ENCODE data around the gene RPL31. TPM values are rescaled to one million over a fixed set of nuclear protein-coding genes. Genes with fewer than 3 reads are reported as not detected.

RPL31 gene
- total RNA-seq, 1 donor from 2014 or later, result 479 TPM

DNA sequence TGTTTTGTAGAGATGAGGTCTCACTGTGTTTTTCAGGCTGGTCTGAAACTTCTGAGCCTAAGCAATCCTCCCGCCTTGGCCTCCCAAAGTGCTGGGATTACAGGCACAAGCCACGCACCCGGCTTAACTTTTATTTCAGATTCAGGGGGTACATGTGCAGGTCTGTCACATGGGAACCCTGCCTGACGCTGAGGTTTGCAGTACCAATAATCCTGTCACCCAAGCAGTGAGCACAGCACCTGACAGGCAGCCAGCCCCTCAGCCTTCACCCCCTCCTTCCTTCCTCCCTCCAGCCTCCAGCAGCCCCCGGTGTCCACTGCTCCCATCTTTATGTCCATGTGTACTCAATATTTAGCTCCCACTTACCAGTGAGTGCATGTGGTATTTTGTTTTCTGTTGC lies 46.0 kb upstream of the RPL31 start:
- Histone ChIP-seq H3K4me3 (no peak overlapping the region), H3K9me3 (no peaks in the 10 kb centered on the region), H3K4me1 (peaks cover 0 to 8% of the 10 kb centered on the region in 2 donors), H3K36me3 (no peaks in the 10 kb centered on the region), H3K27ac (no peak overlapping the region), H3K27me3 (no peaks in the 10 kb centered on the region)
- intact Hi-C loops (cut with DNase I), result no loop called here
- no peak for DNase-seq (ENCODE audit: low spot score in 2 of 2)
- TF ChIP-seq, protein P1, sequence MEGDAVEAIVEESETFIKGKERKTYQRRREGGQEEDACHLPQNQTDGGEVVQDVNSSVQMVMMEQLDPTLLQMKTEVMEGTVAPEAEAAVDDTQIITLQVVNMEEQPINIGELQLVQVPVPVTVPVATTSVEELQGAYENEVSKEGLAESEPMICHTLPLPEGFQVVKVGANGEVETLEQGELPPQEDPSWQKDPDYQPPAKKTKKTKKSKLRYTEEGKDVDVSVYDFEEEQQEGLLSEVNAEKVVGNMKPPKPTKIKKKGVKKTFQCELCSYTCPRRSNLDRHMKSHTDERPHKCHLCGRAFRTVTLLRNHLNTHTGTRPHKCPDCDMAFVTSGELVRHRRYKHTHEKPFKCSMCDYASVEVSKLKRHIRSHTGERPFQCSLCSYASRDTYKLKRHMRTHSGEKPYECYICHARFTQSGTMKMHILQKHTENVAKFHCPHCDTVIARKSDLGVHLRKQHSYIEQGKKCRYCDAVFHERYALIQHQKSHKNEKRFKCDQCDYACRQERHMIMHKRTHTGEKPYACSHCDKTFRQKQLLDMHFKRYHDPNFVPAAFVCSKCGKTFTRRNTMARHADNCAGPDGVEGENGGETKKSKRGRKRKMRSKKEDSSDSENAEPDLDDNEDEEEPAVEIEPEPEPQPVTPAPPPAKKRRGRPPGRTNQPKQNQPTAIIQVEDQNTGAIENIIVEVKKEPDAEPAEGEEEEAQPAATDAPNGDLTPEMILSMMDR (IDR thresholded peaks at IDR 0.05), result no peak

DNA sequence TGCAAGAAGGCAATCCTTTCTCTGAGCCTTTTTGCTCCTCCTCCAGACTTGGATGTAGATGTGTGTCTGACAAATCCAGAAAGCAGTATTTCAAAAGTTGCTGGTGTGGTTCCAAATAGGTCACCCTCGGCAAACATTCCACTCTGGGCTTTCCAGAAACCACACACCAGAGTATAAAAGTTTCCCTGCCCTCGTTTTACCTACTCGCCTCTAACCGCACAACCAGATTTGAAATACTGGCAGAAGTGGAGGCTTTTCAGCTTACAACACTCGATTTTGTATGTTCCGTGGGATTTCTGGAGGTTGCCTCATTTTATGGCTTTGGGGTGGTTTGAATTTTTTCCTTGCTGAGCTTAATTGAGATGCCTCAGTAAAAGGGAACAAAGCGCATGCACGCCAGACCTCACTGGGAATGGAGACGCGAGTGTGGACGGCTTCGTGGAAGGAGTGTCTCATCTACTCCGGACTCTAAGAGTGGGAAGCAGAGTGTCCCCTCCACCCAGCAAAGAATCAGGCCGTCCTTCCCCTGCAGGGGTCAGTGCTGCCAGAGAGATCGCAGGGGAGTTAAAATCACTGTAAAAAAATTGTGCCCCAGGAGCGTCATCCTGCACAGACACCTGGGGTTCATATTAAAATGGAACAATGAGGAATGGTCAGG lies 44.0 kb upstream of the RPL31 start:
- Histone ChIP-seq H3K9me3 (no peaks in the 10 kb centered on the region), H3K36me3 (no peaks in the 10 kb centered on the region), H3K4me1 (peaks cover 0 to 8% of the 10 kb centered on the region in 2 donors), H3K27me3 (no peaks in the 10 kb centered on the region), H3K27ac (peak overlapping the region; percentile 49 to 63), H3K4me3 (peak overlapping the region; percentile 18 to 21)
- TF ChIP-seq, protein P1 (IDR thresholded peaks at IDR 0.05), result no peak
- intact Hi-C loops (cut with DNase I), result loop anchor here (2.0 kb wide), 2 partner anchors 27 to 137 kb away; partner anchors contain the start of gene NPAS2
- DNase-seq (ENCODE audit: low spot score in 2 of 2), result peak in 1 of 2 donors; percentile 84

DNA sequence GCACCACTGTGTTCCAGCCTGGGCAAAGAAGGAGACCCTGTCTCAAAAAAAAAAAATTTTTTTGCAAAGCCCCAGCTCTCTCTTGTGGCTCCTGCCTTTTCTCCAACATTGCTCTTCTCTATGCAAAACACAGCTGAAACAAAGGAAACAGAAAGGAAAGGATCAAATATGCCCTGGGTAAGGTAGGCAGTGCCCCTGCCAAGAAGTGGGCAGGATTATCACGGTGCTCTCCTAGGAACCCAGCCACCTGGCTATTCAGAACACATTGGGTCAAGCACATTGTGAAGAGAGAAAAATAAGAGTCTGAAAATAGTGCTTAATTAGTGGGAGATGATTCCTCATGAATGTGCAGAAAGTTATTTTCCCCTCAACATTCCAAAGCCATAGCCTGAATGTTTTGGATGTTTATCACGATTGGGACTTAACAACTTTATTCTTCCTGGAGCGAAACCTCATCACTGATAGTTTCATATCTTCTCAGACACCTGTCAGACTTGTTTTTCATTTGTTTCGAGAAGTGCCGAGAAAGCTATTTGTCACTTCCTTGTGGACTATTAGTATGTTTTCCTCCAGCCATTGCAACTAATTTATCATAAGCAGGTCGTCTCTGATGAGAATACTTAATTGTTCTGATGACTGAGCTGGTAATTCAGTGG lies 42.7 kb upstream of the RPL31 start:
- no peak for DNase-seq (ENCODE audit: low spot score in 2 of 2)
- Histone ChIP-seq H3K4me3 (no peak overlapping the region), H3K27me3 (no peaks in the 10 kb centered on the region), H3K9me3 (no peaks in the 10 kb centered on the region), H3K36me3 (no peaks in the 10 kb centered on the region), H3K4me1 (peaks cover 3 to 14% of the 10 kb centered on the region in 2 donors), H3K27ac (no peak overlapping the region)
- intact Hi-C loops (cut with DNase I), result loop anchor here (2.0 kb wide), 2 partner anchors 25 to 139 kb away; partner anchors contain the start of gene NPAS2
- TF ChIP-seq, protein P1 (IDR thresholded peaks at IDR 0.05), result no peak

DNA sequence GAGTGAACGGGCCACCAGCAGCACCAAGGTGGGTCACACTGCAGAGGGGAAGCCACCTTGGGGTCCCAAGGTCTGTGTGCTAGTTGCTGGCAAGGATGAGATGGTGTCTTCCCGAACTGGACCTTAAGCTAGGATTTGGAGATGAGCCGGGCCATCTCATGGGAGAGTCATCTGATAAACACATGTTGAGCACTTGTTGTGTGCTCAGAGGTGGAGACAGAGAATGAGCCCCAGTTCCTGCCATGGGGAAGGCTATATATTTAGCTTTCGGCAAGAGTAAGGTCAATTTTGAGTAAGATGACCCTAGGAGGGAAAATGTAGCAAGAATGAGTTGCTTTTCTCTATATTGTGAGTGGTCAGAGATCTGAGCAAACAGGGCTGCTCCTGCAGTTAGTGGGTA lies 41.4 kb upstream of the RPL31 start:
- TF ChIP-seq, protein P1 (IDR thresholded peaks at IDR 0.05), result no peak
- no peaks in the 10 kb centered on the region for H3K36me3 ChIP-seq
- H3K27ac ChIP-seq, result no peak overlapping the region
- H3K9me3 ChIP-seq, result no peaks in the 10 kb centered on the region
- intact Hi-C loops (cut with DNase I), result no loop called here
- H3K4me3 ChIP-seq, result no peak overlapping the region
- H3K27me3 ChIP-seq, result no peaks in the 10 kb centered on the region
- peaks cover 6 to 24% of the 10 kb centered on the region in 2 donors for H3K4me1 ChIP-seq
- no peak for DNase-seq (ENCODE audit: low spot score in 2 of 2)

DNA sequence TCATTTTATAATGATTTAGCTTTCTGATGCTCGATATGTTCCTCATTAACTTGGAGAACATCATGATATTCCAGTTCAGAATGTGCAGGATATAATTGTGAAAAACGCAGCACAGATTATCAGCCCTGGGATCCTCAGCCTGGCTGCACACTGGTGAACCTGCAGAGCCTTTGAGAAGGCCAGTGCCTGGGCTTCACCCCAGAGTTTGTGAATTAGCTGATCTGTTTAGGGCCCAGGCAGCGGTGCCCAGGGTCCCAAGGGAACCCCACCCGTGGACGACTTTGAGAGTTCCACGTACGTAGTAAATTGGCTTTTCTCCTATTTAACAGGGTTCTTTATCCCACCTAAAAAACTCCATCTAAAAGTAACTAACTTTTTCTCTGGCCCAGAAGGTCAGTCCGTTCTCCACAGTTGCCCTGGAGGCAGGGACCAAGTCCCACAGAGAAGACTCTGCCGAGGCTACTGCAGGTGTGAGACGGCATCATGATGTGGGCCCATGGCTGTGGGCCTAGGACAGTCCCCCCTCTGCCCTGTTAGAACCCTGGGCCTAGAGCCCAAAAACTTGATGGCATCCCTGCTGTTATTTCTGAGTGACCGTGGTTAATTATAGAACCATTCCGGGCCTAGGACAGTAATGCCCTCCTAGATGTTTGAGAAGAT lies 39.6 kb upstream of the RPL31 start:
- H3K27ac ChIP-seq, result no peak overlapping the region
- no peaks in the 10 kb centered on the region for H3K27me3 ChIP-seq
- peaks cover 6 to 24% of the 10 kb centered on the region in 2 donors for H3K4me1 ChIP-seq
- no peaks in the 10 kb centered on the region for H3K9me3 ChIP-seq
- intact Hi-C loops (cut with DNase I), result no loop called here
- H3K4me3 ChIP-seq, result no peak overlapping the region
- H3K36me3 ChIP-seq, result no peaks in the 10 kb centered on the region
- no peak for DNase-seq (ENCODE audit: low spot score in 2 of 2)
- TF ChIP-seq, protein P1 (IDR thresholded peaks at IDR 0.05), result no peak
